ENCODE measurements around the gene PGAP1. TPM values are rescaled to one million over a fixed set of nuclear protein-coding genes. Genes with fewer than 3 reads are reported as not detected.

PGAP1 gene
- total RNA-seq, 1 donor from 2014 or later: 6.1 TPM

DNA sequence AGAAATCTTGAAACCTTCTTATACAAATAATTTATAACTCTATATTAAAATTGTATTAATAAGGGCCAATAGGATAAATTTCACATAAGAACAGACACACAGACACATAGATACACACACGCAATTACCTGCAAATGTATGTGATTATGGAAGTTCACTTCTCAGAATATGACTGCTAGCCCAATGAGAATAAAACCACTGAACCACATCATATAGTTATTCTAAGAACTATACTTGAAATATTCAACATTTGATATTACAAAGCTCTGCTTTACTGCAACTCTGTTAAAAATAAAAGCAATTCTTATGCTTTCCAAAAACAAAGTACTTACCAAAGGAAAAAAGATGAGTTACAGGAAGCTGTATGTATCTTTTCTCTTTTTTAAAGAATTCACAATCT, 51.1 kb downstream of the PGAP1 start:
- H3K36me3 ChIP-seq (ENCODE audit: control insufficient read depth, insufficient read depth, low read length): peaks cover 3% of the 10 kb centered on the region
- FAIRE-seq (no peak), DNase-seq (ENCODE audit: low read depth) (no peak)

DNA sequence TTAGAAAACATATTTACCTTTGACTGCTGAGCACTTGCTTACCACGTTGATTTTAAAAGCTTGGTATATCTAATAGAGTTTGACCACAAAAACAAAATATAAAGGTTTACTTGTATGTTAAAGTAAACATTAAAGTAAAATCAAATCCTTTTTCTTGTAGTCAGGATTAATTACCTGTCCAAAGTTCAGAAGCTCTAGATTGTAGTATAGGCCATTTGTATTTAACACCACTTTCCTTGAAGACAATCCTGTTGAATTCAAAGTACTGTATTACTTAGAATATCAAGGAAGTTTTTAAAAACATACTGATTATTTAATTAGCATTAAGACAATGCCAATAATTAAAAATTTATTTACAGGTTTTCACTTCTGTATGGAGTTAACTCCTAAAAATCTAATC, 53.0 kb downstream of the PGAP1 start:
- TF ChIP-seq, protein P1, sequence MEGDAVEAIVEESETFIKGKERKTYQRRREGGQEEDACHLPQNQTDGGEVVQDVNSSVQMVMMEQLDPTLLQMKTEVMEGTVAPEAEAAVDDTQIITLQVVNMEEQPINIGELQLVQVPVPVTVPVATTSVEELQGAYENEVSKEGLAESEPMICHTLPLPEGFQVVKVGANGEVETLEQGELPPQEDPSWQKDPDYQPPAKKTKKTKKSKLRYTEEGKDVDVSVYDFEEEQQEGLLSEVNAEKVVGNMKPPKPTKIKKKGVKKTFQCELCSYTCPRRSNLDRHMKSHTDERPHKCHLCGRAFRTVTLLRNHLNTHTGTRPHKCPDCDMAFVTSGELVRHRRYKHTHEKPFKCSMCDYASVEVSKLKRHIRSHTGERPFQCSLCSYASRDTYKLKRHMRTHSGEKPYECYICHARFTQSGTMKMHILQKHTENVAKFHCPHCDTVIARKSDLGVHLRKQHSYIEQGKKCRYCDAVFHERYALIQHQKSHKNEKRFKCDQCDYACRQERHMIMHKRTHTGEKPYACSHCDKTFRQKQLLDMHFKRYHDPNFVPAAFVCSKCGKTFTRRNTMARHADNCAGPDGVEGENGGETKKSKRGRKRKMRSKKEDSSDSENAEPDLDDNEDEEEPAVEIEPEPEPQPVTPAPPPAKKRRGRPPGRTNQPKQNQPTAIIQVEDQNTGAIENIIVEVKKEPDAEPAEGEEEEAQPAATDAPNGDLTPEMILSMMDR (IDR thresholded peaks at IDR 0.05; ENCODE audit: insufficient read depth, low read length, severe bottlenecking): no peak
- Histone ChIP-seq H3K4me3 (ENCODE audit: low read depth, low read length) (no peak overlapping the region), H3K36me3 (ENCODE audit: control insufficient read depth, insufficient read depth, low read length) (no peaks in the 10 kb centered on the region), H3K27me3 (ENCODE audit: control insufficient read depth, insufficient read depth, low read length) (no peaks in the 10 kb centered on the region)
- FAIRE-seq (no peak), DNase-seq (ENCODE audit: low read depth) (no peak)

More for the DNA sequence above, 51.1 kb downstream of the PGAP1 start:
- Histone ChIP-seq H3K27me3 (ENCODE audit: control insufficient read depth, insufficient read depth, low read length) (no peaks in the 10 kb centered on the region), H3K4me3 (ENCODE audit: low read depth, low read length) (no peak overlapping the region)
- TF ChIP-seq, protein P1 (IDR thresholded peaks at IDR 0.05; ENCODE audit: insufficient read depth, low read length, severe bottlenecking): no peak

DNA sequence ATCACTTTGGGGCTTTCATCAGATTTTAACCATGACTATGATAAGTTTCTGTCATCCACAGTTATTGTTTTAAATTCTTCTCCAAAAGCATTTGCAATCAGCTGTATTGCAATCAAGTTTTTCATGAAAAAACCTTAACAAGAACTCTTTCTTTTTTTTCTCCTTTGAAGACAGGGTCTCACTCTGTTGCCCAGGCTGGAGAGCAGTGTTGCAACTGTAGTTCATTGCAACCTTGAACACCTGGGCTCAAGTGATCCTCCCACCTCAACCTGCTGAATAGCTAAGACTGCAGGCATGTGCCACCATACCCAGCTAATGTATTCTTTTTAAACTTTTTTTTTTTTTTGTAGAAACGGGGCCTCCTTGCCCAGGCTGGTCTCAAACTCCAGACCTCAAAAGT, 71.9 kb downstream of the PGAP1 start:
- FAIRE-seq: no peak
- Histone ChIP-seq H3K4me3 (ENCODE audit: low read depth, low read length) (no peak overlapping the region), H3K36me3 (ENCODE audit: control insufficient read depth, insufficient read depth, low read length) (peaks cover 1% of the 10 kb centered on the region), H3K27me3 (ENCODE audit: control insufficient read depth, insufficient read depth, low read length) (no peaks in the 10 kb centered on the region)
- TF ChIP-seq, protein P1 (IDR thresholded peaks at IDR 0.05; ENCODE audit: insufficient read depth, low read length, severe bottlenecking): no peak
- DNase-seq (ENCODE audit: low read depth): no peak

DNA sequence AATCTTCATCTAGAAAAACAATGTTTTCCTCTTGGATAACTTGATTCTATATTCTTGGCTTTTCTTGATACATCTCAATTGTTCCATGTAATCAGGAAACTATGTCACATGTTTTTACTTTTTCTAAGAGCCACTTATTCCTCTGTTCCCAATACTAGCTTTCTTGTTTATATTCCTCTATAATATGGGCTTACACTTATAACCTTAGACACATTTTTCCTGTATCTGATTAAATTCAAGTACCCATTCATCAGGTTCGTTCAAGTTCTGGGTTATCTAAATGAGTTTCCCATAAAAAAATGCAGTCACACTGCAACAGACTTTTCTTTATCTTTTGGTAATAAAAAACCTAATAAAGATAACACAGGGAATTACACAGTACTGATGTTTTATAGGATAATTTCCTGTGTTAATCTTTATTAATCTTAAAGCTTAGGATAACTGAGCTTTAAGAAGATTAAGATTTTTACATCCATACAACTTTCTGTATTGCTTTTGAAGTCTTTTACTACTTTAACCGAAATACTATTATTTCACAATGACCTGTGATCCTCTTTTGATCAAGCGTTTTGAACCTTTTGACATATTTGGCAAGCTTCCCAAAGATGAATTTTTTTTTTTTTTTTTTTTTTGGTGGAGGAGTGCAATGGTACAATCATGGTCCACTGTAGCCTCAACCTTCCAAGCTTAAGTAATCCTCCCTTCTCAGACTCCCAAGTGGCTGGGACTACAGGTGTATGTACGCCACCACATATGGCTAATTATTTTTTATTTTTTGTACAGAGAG, 73.0 kb downstream of the PGAP1 start:
- FAIRE-seq (no peak), DNase-seq (ENCODE audit: low read depth) (no peak)
- no peak overlapping the region for H3K4me3 ChIP-seq (ENCODE audit: low read depth, low read length)
- H3K36me3 ChIP-seq (ENCODE audit: control insufficient read depth, insufficient read depth, low read length): no peaks in the 10 kb centered on the region
- H3K27me3 ChIP-seq (ENCODE audit: control insufficient read depth, insufficient read depth, low read length): no peaks in the 10 kb centered on the region
- TF ChIP-seq, protein P1 (IDR thresholded peaks at IDR 0.05; ENCODE audit: insufficient read depth, low read length, severe bottlenecking): no peak

DNA sequence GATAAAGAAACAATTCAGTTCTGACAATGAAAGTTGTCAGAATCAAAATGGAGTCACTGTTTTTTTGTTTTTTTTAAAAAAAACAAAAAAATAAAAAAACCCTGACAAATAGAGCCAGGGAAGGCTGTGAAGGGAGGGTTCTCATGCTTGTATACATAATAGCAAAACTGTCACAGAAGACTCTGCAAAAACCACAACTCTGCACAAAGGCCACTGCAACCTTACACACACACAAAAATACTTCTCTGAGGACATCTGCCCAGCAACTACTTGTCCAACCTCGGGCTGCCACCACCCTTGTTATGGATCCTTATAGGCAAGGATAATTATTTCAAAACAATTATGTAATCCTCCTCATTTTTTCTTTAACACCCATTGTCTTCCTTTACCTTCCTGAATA, 75.4 kb downstream of the PGAP1 start:
- Histone ChIP-seq H3K36me3 (ENCODE audit: control insufficient read depth, insufficient read depth, low read length) (no peaks in the 10 kb centered on the region), H3K4me3 (ENCODE audit: low read depth, low read length) (no peak overlapping the region), H3K27me3 (ENCODE audit: control insufficient read depth, insufficient read depth, low read length) (no peaks in the 10 kb centered on the region)
- TF ChIP-seq, protein P1 (IDR thresholded peaks at IDR 0.05; ENCODE audit: insufficient read depth, low read length, severe bottlenecking): no peak
- FAIRE-seq (no peak), DNase-seq (ENCODE audit: low read depth) (no peak)

DNA sequence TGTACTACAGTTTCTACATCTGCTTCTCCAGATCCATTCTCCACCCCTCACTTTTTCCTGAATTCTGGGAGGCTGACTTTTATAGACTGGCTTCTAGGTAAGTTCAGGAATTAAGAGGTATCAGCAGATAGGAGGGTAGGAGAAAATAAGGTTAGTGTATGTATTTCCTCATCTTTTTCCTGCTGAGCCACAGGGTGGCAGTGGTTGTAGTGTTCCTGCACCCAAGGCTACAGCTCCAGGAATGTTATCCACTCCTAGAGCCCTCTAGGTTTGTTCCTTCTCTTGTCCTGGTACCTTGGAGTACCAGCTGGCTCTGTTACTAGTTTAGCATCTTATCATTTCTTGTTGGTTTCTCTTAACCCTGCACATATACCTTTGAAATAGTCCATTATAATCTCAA, 76.6 kb downstream of the PGAP1 start:
- Histone ChIP-seq H3K27me3 (ENCODE audit: control insufficient read depth, insufficient read depth, low read length) (no peaks in the 10 kb centered on the region), H3K36me3 (ENCODE audit: control insufficient read depth, insufficient read depth, low read length) (no peaks in the 10 kb centered on the region), H3K4me3 (ENCODE audit: low read depth, low read length) (no peak overlapping the region)
- TF ChIP-seq, protein P1 (IDR thresholded peaks at IDR 0.05; ENCODE audit: insufficient read depth, low read length, severe bottlenecking): peak; percentile 42
- FAIRE-seq (no peak), DNase-seq (ENCODE audit: low read depth) (peak; percentile 36)

All from bronchial epithelial cell (primary cell).